WTC11 (cell line): ENCODE data around the gene PMEPA1. TPM values are rescaled to one million over a fixed set of nuclear protein-coding genes. Genes with fewer than 3 reads are reported as not detected.

Experiments used
- ATAC-seq: fragments of 200-7000 bp; cut with Tn5 transposase; 2 replicates; pipeline ENCODE4 v1.10.0; 2021; ENCODE audit warnings: mild to moderate bottlenecking, moderate library complexity
- CTCF ChIA-PET: fragments of 300-600 bp; sonication (Branson Sonifier 250); formaldehyde crosslinking; loops from one replicate; lab custom pipeline; 2021; ENCODE audit warnings: antibody characterized with exemption; lab: Charles Lee
- POLR2A ChIA-PET: fragments of 350-600 bp; sonication (Branson Sonifier 250); formaldehyde crosslinking; loops from one replicate; lab custom pipeline; 2021; ENCODE audit warnings: antibody characterized with exemption; lab: Charles Lee
- DNase-seq: peaks from one replicate; pipeline ENCODE4 v3.0.0; 2021; ENCODE audit warnings: low spot score
- H3K27ac Mint-ChIP-seq: 2 replicates; pipeline ENCODE4 v1.8.0; 2021; ENCODE audit warnings: mixed read lengths
- H3K27me3 Mint-ChIP-seq: 2 replicates; pipeline ENCODE4 v1.8.0; 2021; ENCODE audit warnings: low read depth, mild to moderate bottlenecking, moderate library complexity, mixed read lengths
- H3K36me3 Mint-ChIP-seq: 2 replicates; pipeline ENCODE4 v1.8.0; 2021; ENCODE audit warnings: mixed read lengths
- H3K4me1 Mint-ChIP-seq: 2 replicates; pipeline ENCODE4 v1.8.0; 2022; ENCODE audit warnings: mixed read lengths
- H3K4me3 Mint-ChIP-seq: 2 replicates; pipeline ENCODE4 v1.8.0; 2021; ENCODE audit warnings: mild to moderate bottlenecking, moderate library complexity, mixed read lengths
- H3K9me3 Mint-ChIP-seq: 2 replicates; pipeline ENCODE4 v1.8.0; 2021; ENCODE audit warnings: mixed read lengths
- AFF4 ChIP-seq: sonication (generic); formaldehyde crosslinking; IDR thresholded peaks from 2 replicates; pipeline ENCODE4 v1.8.1; 2023; ENCODE audit warnings: mild to moderate bottlenecking, missing genetic modification reagents, borderline replicate concordance
- ARID4B ChIP-seq: sonication (generic); formaldehyde crosslinking; IDR thresholded peaks from 2 replicates; pipeline ENCODE4 v1.8.0; 2023; ENCODE audit warnings: missing genetic modification reagents, mild to moderate bottlenecking, borderline replicate concordance
- E2F4 ChIP-seq: sonication (generic); formaldehyde crosslinking; IDR thresholded peaks from 2 replicates; pipeline ENCODE4 v1.8.1; 2022; ENCODE audit warnings: low read depth, mild to moderate bottlenecking, moderate library complexity, missing genetic modification reagents, borderline replicate concordance
- FOXJ3 ChIP-seq: sonication (generic); formaldehyde crosslinking; IDR thresholded peaks from 2 replicates; pipeline ENCODE4 v1.9.0; 2021; ENCODE audit warnings: missing genetic modification reagents, mild to moderate bottlenecking, borderline replicate concordance
- GABPB1 ChIP-seq: sonication (generic); formaldehyde crosslinking; IDR thresholded peaks from 2 replicates; pipeline ENCODE4 v1.8.1; 2023; ENCODE audit warnings: mild to moderate bottlenecking, missing genetic modification reagents
- GRHL2 ChIP-seq: fragments of 250-450 bp; sonication (Bioruptor Pico); IDR thresholded peaks from 2 replicates; pipeline ENCODE4 v1.8.0; 2022; ENCODE audit warnings: mild to moderate bottlenecking, moderate library complexity; ENCODE audit not compliant: insufficient replicate concordance, severe bottlenecking
- HMGXB4 ChIP-seq: sonication (generic); formaldehyde crosslinking; IDR thresholded peaks from 2 replicates; pipeline ENCODE4 v1.8.1; 2023; ENCODE audit warnings: mild to moderate bottlenecking, moderate library complexity, missing genetic modification reagents
- JAZF1 ChIP-seq: fragments of 250-450 bp; sonication (Bioruptor Pico); IDR thresholded peaks from 2 replicates; pipeline ENCODE4 v1.9.0; 2021; ENCODE audit warnings: moderate library complexity, mild to moderate bottlenecking, inconsistent platforms
- JUN ChIP-seq: sonication (generic); formaldehyde crosslinking; IDR thresholded peaks from 2 replicates; pipeline ENCODE4 v1.8.0; 2023; ENCODE audit warnings: mild to moderate bottlenecking, missing genetic modification reagents
- MXD4 ChIP-seq: fragments of 250-450 bp; sonication (Bioruptor Pico); IDR thresholded peaks from 2 replicates; pipeline ENCODE4 v1.8.0; 2021; ENCODE audit warnings: mild to moderate bottlenecking, moderate library complexity, borderline replicate concordance
- SMAD3 ChIP-seq: sonication (generic); formaldehyde crosslinking; IDR thresholded peaks from 2 replicates; pipeline ENCODE4 v1.8.0; 2022; ENCODE audit warnings: missing genetic modification reagents, mild to moderate bottlenecking, borderline replicate concordance
- SP1 ChIP-seq: sonication (generic); formaldehyde crosslinking; conservative IDR thresholded peaks from 2 replicates; pipeline ENCODE4 v1.8.1; 2022; ENCODE audit warnings: missing genetic modification reagents
- TCF7 ChIP-seq: sonication (generic); formaldehyde crosslinking; IDR thresholded peaks from 2 replicates; pipeline ENCODE4 v1.8.0; 2022; ENCODE audit warnings: mild to moderate bottlenecking, low read depth, missing genetic modification reagents, moderate library complexity
- USF1 ChIP-seq: sonication (generic); formaldehyde crosslinking; IDR thresholded peaks from 2 replicates; pipeline ENCODE4 v1.8.0; 2022; ENCODE audit warnings: mild to moderate bottlenecking, missing genetic modification reagents
- ZNF138 ChIP-seq: sonication (generic); formaldehyde crosslinking; conservative IDR thresholded peaks from 2 replicates; pipeline ENCODE4 v1.8.1; 2022; ENCODE audit warnings: mild to moderate bottlenecking, moderate library complexity, missing genetic modification reagents
- ZNF219 ChIP-seq: sonication (generic); formaldehyde crosslinking; IDR thresholded peaks from 2 replicates; pipeline ENCODE4 v1.8.0; 2023; ENCODE audit warnings: missing genetic modification reagents, mild to moderate bottlenecking, borderline replicate concordance
- ZNF232 ChIP-seq: sonication (generic); formaldehyde crosslinking; IDR thresholded peaks from 2 replicates; pipeline ENCODE4 v1.8.0; 2022; ENCODE audit warnings: mild to moderate bottlenecking, missing genetic modification reagents
- ZNF317 ChIP-seq: sonication (generic); formaldehyde crosslinking; IDR thresholded peaks from 2 replicates; pipeline ENCODE4 v1.8.1; 2023; ENCODE audit warnings: low read depth, mild to moderate bottlenecking, moderate library complexity, missing genetic modification reagents, borderline replicate concordance
- ZNF425 ChIP-seq: fragments of 250-450 bp; sonication (Bioruptor Pico); conservative IDR thresholded peaks from 2 replicates; pipeline ENCODE4 v1.9.0; 2021; ENCODE audit warnings: mild to moderate bottlenecking
- total RNA-seq: library from RNA; stranded (reverse); gene quantifications from 3 replicates; pipeline ENCODE4 v1.2.3, GENCODE V29; 2021

Gene PMEPA1
- total RNA-seq, 1 experiment from 2014 or later: 40.6 TPM

- no peak for TF ChIP-seq SMAD3
- no peak for TF ChIP-seq MXD4
- no peak for TF ChIP-seq GRHL2 (CRISPR knock-in tag)
- no peak for TF ChIP-seq ZNF138
- TF ChIP-seq E2F4: no peak
- TF ChIP-seq ZNF232 (CRISPR knock-in tag): no peak
- TF ChIP-seq TCF7 (CRISPR knock-in tag): no peak
- TF ChIP-seq ZNF219 (CRISPR knock-in tag): no peak
- no peak for TF ChIP-seq ZNF317
- TF ChIP-seq ZNF425 (CRISPR knock-in tag): no peak
- no peak for TF ChIP-seq JAZF1 (CRISPR knock-in tag)
- TF ChIP-seq USF1 (CRISPR knock-in tag): no peak
- Mint-ChIP-seq H3K27me3 (no peaks in the 10 kb centered on the region), H3K4me3 (peak overlapping the region; percentile 25; the same call in 1 of the 2 replicates), H3K36me3 (peaks cover 4% of the 10 kb centered on the region; the same call in 1 of the 2 replicates), H3K27ac (peak overlapping the region; percentile 79), H3K9me3 (no peaks in the 10 kb centered on the region), H3K4me1 (peaks cover 93% of the 10 kb centered on the region)
- ATAC-seq: no peak
- DNase-seq: no peak
- ChIA-PET POLR2A (no interaction called here), CTCF (interaction anchor here (2.1 kb wide), 1 partner anchor 9 kb away, joined by 6 read pairs; no protein-coding TSS in a partner anchor)
Observed at GRCh38 chr20:57684808-57685140, 25.0 kb downstream of the PMEPA1 start.

- Mint-ChIP-seq H3K4me1 (peaks cover 94% of the 10 kb centered on the region), H3K36me3 (peaks cover 4% of the 10 kb centered on the region; the same call in 1 of the 2 replicates), H3K9me3 (no peaks in the 10 kb centered on the region), H3K4me3 (peak overlapping the region; percentile 35), H3K27ac (peak overlapping the region; percentile 79), H3K27me3 (no peaks in the 10 kb centered on the region)
- DNase-seq: no peak
- POLR2A ChIA-PET: no interaction called here
- no peak for ATAC-seq
- CTCF ChIA-PET: interaction anchor here (0.7 to 2.1 kb wide), 6 partner anchors 10 to 64 kb away, joined by 3 to 7 read pairs (median 4); no protein-coding TSS in a partner anchor
- TF ChIP-seq JUN (CRISPR knock-in tag): no peak
- TF ChIP-seq FOXJ3: no peak
- TF ChIP-seq ARID4B (CRISPR knock-in tag): no peak
- TF ChIP-seq AFF4 (CRISPR knock-in tag): no peak
- TF ChIP-seq SP1 (CRISPR knock-in tag): no peak
- TF ChIP-seq GABPB1: no peak
- TF ChIP-seq HMGXB4 (CRISPR knock-in tag): no peak
Observed at GRCh38 chr20:57683881-57684807, 25.7 kb downstream of the PMEPA1 start.
